ENCODE measurements around the gene ADGRG1.

DNA sequence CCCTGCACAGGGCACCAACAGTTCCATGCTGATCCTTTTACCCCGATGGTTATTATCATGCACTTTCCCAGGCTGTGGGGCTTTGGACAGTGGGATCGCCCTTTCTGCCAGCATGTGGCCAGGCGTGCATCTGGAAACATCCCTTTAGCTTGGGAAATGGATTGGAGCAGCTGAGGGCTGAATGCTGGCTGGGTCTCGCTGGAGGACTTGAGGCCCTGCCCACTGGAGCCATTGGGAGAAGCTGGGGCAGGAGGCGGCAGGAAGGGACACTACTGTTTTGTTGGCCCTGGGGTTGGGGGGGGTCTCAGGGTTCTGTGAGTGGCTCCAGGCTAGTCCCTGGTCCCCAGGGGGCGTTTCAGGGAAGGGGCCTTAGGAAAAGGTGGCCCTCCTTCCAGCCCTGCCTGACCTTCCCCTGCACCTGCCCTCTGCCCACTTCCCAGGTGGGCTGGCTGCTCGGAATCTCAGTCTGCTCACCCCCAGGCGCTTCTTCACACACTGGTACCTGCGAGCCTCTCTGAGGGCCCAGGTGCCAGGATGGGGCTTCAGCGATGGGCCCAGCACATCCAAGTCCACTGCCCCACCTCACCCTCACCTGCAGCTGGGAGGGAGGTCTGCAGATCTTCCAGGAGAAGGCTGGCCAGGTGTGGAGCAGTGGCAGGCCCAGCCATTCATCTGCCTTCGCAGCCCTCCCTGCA lies 38.1 kb downstream of the ADGRG1 start:
- TF ChIP-seq, protein P1, sequence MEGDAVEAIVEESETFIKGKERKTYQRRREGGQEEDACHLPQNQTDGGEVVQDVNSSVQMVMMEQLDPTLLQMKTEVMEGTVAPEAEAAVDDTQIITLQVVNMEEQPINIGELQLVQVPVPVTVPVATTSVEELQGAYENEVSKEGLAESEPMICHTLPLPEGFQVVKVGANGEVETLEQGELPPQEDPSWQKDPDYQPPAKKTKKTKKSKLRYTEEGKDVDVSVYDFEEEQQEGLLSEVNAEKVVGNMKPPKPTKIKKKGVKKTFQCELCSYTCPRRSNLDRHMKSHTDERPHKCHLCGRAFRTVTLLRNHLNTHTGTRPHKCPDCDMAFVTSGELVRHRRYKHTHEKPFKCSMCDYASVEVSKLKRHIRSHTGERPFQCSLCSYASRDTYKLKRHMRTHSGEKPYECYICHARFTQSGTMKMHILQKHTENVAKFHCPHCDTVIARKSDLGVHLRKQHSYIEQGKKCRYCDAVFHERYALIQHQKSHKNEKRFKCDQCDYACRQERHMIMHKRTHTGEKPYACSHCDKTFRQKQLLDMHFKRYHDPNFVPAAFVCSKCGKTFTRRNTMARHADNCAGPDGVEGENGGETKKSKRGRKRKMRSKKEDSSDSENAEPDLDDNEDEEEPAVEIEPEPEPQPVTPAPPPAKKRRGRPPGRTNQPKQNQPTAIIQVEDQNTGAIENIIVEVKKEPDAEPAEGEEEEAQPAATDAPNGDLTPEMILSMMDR (IDR thresholded peaks at IDR 0.05) = no peak
- TF ChIP-seq POLR2A (IDR thresholded peaks at IDR 0.05) = no peak
